IPS-NIHi7 (cell line): ENCODE measurements around the gene SYCE1.
"Not testable (repeated sequence)": the region's sequence is repeated elsewhere in the genome, so short reads cannot be mapped to it uniquely, and the experiment has no call there.

ENCODE experiments used
- DNase-seq: peaks from one replicate; pipeline ENCODE4 v3.0.0; 2012; ENCODE audit warnings: mixed read lengths; ENCODE audit errors: extremely low spot score

Gene SYCE1

GRCh38 chr10:133559216-133559615, 6.2 kb downstream of the SYCE1 start:
- DNase-seq: no peak

GRCh38 chr10:133557381-133557780, 8.0 kb downstream of the SYCE1 start:
- DNase-seq: no peak

- no peak for DNase-seq
Observed at GRCh38 chr10:133555521-133555920, 9.9 kb downstream of the SYCE1 start.

- no peak for DNase-seq
Observed at GRCh38 chr10:133554600-133554999, 10.8 kb downstream of the SYCE1 start.

GRCh38 chr10:133544506-133544905, 20.9 kb downstream of the SYCE1 start:
- DNase-seq: no peak

GRCh38 chr10:133541441-133541975, 23.9 kb downstream of the SYCE1 start:
- DNase-seq: not testable (repeated sequence)

GRCh38 chr10:133537546-133538545, 27.5 kb downstream of the SYCE1 start:
- DNase-seq: no peak

- DNase-seq: no peak
Observed at GRCh38 chr10:133536198-133536597, 29.2 kb downstream of the SYCE1 start.

- no peak for DNase-seq
Observed at GRCh38 chr10:133534417-133534816, 31.0 kb downstream of the SYCE1 start.

GRCh38 chr10:133532871-133533270, 32.5 kb downstream of the SYCE1 start:
- no peak for DNase-seq

- DNase-seq: no peak
Observed at GRCh38 chr10:133530506-133530905, 34.9 kb downstream of the SYCE1 start.

- DNase-seq: no peak
Observed at GRCh38 chr10:133529576-133529946, 35.8 kb downstream of the SYCE1 start.

- DNase-seq: no peak
Observed at GRCh38 chr10:133528845-133529575, 36.4 kb downstream of the SYCE1 start.

GRCh38 chr10:133528296-133528844, 37.0 kb downstream of the SYCE1 start:
- no peak for DNase-seq

GRCh38 chr10:133527771-133528271, 37.6 kb downstream of the SYCE1 start:
- no peak for DNase-seq

- DNase-seq: no peak
Observed at GRCh38 chr10:133526957-133527588, 38.3 kb downstream of the SYCE1 start, which contains the start of gene CYP2E1. Gene CYP2E1, plus strand, starts transcription at chr10:133527363. Its CDS starts 33 bp downstream, at chr10:133527396.

GRCh38 chr10:133525444-133525843, 39.9 kb downstream of the SYCE1 start:
- no peak for DNase-seq

GRCh38 chr10:133523631-133524203, 41.7 kb downstream of the SYCE1 start:
- no peak for DNase-seq

GRCh38 chr10:133520193-133520738, 45.1 kb downstream of the SYCE1 start:
- DNase-seq: peak; percentile 69

- DNase-seq: not testable (repeated sequence)
Observed at GRCh38 chr10:133518517-133518916, 46.9 kb downstream of the SYCE1 start.

- no peak for DNase-seq
Observed at GRCh38 chr10:133516057-133516456, 49.3 kb downstream of the SYCE1 start.
